GM18909 (cell line): ENCODE data around the gene MRPL10.

Source experiments
- ATAC-seq: cut with Tn5 transposase; IDR thresholded peaks from one replicate; pipeline ENCODE4 v1.9.1; 2021; ENCODE audit warnings: mild to moderate bottlenecking; ENCODE audit not compliant: unreplicated experiment, poor library complexity

Gene MRPL10

DNA sequence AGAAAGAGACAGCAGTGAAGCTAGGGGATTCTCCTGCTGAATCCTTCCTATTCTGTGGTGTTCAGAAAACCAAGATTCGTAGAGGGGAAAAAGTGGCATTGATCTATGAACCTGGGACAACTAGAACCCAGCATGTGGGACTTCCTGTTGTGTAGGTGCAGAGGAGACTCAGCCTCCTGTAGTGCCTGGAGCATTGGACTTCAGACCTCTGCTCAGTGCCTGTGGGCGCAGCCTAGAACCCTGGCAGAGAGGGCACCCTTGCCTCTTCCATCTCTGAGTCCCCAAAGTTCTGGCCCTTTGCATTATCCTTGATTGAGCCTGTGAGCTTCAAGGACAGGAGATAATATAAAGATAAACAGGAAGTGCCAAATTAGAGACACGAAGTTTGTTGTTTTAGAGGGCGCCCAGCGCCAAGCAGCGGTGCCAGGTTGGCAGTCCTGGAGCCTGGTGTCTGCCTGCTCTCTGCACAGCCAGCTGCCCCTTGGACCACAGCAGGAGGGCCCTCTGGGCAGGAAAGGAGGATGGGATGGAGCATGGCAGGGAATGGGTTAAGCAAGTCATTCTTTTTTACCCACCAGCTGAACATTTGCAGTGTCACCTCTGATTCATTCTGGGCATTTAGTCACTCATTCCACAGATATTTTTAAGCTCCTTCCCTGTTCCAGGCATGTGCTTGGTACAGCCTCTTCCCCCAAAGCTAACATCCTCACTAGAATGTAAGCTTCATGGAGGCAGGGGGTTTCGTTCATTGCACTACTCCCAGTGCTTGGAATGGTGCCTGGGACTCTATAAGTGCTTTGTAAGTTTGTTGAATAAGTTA lies 31.5 kb upstream of the MRPL10 start:
- ATAC-seq: no peak

DNA sequence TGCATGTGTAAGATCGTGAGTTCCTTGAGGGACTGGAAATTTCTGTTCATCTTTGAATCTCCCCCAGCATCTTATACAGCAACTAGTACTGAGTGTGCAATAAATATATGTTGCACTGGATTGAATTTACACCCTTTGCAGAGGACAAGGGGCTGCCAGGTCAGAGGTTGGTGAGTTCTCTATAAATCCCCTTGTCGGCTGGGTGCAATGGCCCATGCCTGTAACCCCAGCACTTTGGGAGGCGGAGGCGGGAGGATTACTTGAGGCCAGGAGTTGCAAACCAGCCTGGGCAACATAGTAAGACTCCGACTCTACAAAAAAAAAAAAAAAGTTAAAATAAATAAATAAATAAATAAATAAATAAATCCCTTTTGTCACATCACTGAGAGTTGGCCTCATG lies 29.0 kb upstream of the MRPL10 start:
- no peak for ATAC-seq

DNA sequence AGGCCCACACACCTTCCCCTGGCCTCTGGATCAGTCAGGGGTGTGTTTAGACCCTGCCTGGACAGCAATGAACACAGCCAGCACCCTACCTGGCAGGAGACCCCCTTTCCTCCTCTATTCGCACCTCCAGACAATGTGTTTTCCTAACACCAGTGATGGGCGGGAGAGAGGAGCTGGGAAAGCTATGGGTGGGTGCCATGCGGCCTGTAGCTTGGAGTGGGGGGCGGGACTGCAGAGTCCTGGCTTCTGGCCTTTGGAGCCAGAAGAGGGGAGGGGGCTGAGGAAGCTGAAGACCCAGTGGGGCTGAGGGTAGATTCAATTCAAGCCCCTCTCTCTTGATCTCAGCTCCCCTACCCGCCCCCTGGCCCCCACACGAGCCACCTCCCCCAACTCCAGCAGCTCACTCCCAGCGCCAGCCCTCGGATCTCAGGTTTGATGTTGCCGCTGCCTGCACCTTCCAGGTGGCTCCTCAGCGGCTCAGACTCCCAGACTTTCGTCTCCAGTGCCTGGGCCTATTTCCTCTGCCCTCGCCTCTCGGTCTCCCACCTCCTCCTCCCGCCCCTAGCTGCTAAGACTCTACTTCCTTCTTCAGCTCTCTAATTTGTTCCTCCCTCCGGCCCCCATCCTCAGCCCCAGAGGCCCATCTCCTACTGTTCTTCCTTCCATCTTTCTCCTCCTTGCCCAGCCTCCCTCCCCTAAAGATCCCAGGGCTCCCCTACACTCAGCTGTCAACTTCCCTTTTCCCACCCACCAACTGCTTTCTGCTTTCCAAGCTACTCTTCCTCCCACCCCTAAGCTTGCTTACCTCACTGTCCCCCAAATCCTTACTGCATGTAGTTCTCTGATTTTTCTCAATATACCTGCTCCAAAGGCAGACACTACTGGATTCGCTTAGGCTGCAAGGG lies 26.5 kb upstream of the MRPL10 start:
- no peak for ATAC-seq

DNA sequence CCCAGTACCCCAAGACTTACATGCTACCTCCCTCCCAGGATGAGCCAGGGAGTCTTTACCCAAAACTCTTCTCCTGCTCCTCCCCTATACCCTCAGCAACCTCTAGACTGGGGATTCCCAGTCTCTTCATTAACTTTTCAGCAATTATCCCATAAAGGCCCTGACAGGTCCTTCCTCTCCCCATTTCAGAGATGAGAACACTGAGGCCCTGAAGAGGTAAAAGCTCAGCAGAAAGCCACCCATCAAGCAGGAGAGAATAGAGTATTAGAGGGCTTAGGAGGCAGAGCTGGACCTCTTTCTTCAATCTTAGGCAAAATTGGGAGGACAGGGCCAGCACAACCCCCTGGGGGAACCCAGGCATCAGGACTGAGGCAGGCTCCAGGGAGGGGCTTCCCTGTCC lies 25.5 kb upstream of the MRPL10 start:
- no peak for ATAC-seq

DNA sequence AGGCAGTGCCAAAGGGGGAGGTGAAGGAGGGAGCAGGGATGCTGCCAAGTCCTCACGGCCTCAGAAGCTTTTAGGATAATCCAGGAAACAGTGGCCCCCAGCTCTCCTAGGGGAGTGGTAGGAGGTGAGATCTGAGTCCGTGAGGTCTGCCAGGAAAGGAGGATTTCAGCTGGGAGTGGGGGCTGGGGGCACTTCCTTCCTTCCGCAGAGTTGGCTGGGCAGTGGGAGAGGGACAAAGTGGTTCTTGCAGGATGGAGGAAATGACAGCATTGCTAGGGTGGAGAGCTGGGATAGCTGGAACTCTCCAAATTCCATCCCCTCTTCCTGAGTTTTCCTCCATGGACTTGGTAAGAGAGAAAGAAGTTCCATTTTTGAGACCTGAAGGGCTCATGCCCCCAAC lies 24.4 kb upstream of the MRPL10 start:
- ATAC-seq: no peak

DNA sequence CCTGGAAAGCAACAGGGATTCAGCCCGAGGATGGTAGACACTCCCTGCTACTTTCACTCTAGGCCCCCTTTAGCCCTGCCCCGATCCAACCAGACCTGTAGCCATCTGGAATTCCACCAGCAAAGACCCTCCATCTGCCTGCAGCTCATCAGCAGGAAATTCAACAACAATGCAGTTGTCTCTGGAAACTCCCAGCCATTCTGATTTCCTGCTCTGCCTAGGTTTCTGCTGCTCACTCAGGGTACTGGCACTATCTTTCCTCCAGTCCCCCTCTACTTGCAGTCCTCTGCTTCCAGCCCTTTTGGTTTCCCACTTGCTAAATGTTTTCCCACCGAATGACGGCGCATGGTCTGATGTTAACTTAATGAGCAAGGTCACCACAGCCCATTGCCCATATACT lies 22.3 kb upstream of the MRPL10 start:
- ATAC-seq: no peak

GRCh38 chr17:47852113-47852949 lies 21.0 kb upstream of the MRPL10 start:
- ATAC-seq: no peak

DNA sequence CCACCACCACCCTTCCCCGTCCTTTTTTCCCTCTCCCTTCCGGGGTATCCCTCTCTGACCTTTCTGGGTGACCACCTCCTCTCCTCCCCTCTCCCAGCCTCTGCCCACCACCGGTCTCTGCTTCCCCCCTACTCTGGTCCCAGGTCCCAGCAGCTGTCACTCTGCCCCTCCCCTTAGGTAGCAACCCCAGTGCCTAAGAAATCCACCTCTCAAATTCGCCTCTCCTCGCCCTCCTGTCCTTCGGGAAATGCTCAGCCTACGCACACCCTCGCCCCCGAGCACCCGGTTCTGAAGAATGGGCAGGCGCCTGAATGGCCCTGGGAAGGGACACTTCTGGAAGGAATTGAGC lies 20.4 kb upstream of the MRPL10 start:
- ATAC-seq: no peak

- no peak for ATAC-seq
These were observed 19.6 kb upstream of the MRPL10 start, which contains the start of gene SP6 for GRCh38 chr17:47850692-47851573. SP6 (minus strand) TSS chr17:47851163; CDS start chr17:47848429, 2,734 bp downstream.

DNA sequence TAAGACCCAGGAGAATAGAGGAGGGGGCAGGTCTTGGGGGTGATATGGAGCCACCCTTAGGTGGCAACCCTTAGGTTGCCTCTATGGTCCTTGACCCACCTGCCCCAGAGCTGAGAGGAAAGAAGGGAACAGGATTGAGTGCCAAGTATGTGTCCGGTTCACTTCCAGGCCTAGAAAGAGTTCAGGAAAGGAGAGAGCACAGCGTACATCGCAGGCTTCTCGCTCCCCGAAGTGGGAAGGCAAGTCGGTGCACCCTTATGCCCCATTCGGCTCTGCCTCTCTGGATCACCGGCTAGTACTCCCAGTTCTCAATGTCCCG lies 19.0 kb upstream of the MRPL10 start:
- ATAC-seq: no peak

- no peak for ATAC-seq
These were observed 16.8 kb upstream of the MRPL10 start for GRCh38 chr17:47848198-47848513.

- ATAC-seq: no peak
These were observed 16.2 kb upstream of the MRPL10 start for GRCh38 chr17:47847341-47848197.

- ATAC-seq: no peak
These were observed 15.5 kb upstream of the MRPL10 start for GRCh38 chr17:47846716-47847340.

DNA sequence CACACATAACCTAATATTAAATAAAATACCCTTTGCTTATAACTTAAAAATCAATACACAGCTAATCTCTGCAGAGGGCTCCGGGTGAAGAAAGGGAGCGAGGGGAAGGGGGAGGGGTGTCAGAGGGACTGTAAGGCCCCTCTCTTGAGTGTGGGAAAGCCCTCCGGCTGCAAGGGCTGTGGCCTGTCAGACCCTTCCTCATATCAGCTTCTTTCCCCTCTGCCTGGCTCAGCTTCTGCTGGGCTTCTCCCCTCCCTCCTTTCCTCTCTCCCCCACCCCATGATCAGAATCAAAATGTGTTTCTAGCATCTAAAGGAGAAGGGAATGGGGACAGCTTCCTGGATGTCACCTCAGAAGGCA lies 14.4 kb upstream of the MRPL10 start:
- ATAC-seq: no peak

DNA sequence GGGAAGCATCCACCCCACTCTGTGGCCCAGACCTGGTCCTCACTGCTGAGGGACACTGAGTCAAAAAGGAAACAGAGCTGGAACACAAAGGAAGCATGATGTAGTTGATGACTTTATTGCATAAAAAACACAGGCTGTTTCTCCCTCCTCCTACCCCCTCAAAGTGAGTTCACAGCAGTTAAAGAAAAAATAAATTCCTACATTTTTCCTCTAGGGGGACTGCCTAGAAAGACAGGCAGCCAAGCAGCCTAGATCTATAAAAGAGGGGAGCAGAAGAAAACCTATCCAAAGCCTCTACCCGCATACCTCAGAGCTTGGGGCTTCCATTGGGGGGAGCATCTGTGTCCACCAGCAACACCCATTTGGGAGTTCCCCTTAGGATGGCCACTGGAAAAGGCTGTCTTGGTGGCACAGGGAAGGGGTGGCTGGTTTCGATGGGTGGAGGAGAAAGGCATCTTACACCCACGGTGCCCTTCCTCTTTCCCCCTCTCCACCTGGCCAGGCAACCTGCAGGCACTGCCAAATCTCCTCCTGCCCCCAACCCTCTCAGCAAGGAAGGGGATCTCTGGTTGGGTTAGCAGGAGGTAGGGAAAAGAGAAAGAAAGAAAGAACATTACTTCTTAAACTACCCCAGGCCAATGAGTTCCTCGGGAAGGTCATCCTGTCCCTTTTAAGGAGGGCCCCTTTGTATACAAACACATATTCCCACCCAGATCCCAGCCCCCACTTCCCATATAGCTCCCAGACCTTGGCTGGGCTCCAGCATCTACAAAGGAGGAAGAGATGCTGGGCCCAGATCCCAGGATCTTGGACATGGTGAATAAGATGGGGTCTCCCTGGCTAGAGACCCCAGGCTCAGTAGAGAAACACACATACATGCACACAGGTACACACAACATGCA lies 13.7 kb upstream of the MRPL10 start:
- no peak for ATAC-seq

DNA sequence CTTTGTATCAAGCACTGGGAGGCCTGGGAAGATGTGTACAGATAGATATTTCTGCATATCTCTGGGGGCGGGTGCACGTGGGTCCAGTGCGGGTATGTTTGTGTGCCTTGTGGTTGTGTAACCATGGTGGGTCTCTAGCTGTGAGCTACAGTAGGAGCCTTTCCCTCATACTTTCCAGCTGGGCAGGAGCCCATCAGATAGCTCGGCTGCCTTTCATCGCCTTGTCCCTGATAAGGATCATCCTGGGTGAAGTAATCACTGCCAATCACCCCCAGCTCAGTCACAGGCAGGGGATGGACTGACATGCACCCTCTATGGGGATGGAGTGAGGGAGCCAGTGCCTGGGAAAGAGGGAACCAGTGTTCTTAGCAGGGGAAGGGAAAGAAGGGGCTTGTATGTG lies 12.9 kb upstream of the MRPL10 start:
- ATAC-seq: no peak

- ATAC-seq: no peak
These were observed 12.0 kb upstream of the MRPL10 start for GRCh38 chr17:47843391-47843730.
